Activated CD4-positive, alpha-beta T cell treated with anti-CD3 and anti-CD28 coated beads, Interleukin-2, amount 50 U/mL, for 24 hours (primary cell): ENCODE data around the gene COA8.

ENCODE experiments used
- DNase-seq, 2 donors: peaks; one replicate each; pipeline ENCODE4 v3.0.0-alpha.2; 2020; ENCODE audit warnings: low read depth in 1 of 2, low spot score in 1 of 2

Gene COA8

DNA sequence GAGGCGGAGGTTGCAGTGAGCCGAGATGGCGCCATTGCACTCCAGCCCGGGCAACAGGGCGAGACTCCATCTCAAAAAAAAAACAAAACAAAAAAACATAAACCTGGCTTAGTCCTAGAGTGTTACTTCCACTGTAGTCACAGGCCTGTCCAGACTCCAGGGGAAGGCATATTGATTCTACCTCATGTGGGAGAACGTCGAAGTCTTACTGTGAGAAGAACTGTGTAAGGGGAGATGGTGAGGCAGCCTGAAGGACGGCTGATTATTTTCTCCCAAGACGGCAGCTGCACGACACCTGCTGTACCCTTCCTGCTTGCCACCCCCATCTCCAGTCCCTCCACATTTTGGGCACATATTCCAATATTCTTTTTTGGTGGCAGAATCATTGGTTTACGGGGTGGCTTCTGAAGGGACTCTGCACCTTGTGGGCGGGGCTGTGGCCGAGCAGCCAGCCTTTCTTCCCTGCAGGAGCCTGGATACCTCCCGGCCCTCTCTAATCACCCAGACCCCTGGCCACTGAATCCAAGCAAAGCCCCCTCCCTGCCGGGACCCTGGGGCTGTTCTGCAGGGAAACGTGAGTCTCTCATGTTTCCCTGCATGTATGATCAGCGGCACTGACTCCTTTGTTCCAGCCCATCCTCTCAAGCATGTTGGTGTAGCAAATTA, 54.0 kb downstream of the COA8 start:
- no peak for DNase-seq

GRCh38 chr14:103619057-103619456, 56.3 kb downstream of the COA8 start:
- DNase-seq, result no peak

GRCh38 chr14:103621860-103622259, 59.1 kb downstream of the COA8 start:
- DNase-seq, result no peak

DNA sequence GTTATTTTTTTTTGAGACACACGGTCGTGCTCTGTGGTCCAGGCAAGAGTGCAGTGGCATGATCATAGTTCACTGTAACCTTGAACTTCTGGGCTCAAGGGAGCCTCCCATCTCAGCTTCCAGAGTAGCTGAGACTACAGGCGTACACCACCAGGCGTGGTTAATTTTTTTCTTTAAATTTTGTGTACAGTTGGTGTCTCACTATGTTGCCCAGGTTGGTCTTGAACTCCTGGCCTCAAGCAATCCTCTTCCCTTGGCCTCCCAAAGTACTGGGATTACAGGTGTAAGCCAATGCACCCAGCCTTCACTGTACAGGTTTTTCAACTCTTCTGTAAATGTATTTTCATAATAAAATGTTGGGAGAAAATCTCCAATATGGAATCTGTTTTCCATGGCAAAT, 60.5 kb downstream of the COA8 start:
- DNase-seq, result no peak

DNA sequence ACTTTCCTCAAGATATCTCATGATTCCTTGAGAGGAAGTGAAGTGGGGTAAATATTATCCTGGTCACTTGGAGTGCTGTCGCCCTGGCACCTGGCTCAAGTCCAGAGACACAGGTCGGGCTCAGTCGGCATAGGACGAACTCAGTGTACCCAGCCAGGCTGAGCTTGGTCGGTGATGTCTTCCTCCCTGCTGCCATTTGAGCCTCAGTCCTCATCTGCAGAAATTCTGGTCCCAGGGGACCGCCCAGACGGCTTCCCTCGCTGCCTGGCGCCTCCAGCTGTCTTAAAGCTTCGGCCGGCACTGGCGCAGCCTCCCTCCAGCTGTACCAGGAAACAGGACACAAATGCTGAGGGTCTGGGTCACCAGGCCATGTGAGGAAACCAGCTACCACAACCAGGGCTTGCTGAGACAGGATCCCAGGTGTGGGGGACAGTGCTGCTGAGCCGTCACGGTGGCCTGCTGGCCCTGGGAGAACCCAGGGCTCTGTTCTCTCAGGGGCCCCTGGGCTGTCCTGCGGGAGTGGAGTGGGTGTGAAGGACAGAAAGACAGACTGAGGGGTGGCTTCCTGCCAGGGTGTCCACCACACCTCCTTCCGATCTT, 61.2 kb downstream of the COA8 start:
- no peak for DNase-seq

- no peak for DNase-seq
These were observed 62.1 kb downstream of the COA8 start for GRCh38 chr14:103624860-103625259.

DNA sequence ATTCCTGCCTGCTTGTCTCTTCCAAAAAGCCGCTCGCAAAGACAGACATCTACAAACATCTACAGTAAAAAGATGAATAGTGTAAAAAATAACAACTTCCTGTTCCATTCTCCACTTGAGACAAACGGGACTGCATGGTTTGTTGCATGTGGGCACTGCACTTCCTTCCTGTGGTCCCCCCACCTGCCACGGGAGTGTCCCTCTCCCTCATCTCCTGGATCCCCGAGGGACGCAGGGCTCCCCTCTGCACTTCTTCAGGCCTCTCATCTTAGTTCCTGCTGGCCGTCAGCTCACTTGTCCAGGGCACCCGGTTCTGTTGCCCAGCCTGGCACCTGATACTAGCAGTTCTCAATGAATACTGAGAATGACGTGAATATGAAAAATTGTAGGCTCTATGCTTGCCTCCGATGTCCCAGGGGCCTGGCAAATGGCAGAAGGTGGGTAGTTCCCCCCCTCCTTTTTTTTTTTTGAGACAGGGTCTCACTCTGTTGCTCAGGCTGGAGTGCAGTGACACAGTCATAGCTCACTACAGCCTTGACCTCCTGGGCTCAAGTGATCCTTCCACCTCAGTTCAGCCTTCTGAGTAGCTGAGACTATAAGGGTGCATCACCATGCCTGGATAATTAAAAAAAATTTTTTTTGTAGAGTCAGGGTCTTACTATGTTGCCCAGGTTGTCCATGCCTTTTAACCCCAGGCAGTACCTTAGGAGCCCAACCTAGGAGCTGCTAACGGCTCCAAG, 62.8 kb downstream of the COA8 start:
- no peak for DNase-seq

- DNase-seq, result no peak
These were observed 63.5 kb downstream of the COA8 start for GRCh38 chr14:103626146-103626850.

DNA sequence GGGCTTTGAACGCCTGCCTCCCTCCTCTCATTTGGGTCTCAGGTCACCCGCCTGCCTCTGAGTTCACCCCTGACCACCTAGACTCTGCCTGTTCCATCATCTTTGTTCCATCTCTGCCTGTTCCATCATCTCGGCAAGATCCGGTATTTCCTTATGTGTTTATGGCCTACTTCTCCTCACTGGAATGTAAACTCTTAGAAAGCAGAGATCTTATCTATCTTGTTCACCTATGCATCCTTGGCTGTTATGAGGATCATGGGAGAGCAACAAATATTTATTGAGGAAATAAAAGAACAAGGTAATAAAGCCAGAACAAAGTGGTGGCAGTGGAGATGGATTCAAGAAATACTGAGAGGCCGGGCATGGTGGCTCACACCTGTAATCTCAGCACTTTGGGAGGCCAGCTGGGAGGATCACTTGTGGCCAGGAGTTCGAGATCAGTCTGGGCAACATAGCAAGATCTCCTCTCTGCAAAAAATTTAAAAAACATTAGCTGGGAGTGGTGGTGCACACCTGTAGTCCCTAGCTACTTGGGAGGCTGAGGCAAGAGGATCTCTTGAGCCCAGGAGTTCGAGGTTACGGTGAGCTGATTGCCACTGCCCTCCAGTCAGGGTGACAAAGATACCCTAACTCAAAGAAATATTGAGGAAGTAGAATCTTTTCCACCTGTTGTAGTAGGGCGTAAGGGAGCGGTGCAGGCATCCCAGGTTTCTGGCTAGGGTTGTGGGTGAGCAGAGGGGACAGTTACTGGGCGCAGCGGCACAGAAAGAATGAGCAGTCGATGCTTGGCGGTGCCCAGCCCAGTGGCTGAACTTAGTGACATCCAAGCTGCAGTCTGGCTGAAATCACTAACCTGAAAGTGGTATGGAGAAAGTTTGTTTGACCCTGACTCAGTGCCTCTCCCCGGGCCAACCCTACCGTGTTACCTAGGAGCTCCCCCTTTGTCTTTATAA, 64.6 kb downstream of the COA8 start:
- no peak for DNase-seq

- no peak for DNase-seq
These were observed 65.5 kb downstream of the COA8 start for GRCh38 chr14:103628221-103628683.

DNA sequence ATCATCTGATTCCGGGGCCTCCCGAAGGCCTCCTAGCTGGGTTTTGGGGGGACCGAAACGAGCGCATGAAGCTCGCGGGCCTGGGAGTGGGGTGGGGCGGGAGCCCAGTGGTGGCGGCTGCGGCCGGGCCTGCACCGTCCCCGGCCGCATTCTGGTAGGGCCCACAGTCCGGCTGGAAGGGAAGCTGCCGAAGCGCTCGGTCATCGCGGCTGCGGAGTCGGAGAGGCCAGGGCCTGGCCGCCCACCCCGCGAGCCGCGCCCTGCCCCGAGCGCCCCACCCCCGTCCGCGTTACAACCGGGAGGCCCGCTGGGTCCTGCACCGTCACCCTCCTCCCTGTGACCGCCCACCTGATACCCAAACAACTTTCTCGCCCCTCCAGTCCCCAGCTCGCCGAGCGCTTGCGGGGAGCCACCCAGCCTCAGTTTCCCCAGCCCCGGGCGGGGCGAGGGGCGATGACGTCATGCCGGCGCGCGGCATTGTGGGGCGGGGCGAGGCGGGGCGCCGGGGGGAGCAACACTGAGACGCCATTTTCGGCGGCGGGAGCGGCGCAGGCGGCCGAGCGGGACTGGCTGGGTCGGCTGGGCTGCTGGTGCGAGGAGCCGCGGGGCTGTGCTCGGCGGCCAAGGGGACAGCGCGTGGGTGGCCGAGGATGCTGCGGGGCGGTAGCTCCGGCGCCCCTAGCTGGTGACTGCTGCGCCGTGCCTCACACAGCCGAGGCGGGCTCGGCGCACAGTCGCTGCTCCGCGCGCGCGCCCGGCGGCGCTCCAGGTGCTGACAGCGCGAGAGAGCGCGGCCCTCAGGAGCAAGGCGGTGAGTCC, 66.1 kb downstream of the COA8 start, which contains the start of gene KLC1:
KLC1 (plus strand) TSS at position 528 of the 819 bp plus-strand sequence. CDS start 25,354 bp downstream, outside the sequence.
- DNase-seq, result peak; percentile 78 to 83

- DNase-seq, result peak in 1 of 2 donors; percentile 18
These were observed 66.9 kb downstream of the COA8 start for GRCh38 chr14:103629503-103630121.

GRCh38 chr14:103630364-103631108, 67.8 kb downstream of the COA8 start:
- DNase-seq, result no peak

DNA sequence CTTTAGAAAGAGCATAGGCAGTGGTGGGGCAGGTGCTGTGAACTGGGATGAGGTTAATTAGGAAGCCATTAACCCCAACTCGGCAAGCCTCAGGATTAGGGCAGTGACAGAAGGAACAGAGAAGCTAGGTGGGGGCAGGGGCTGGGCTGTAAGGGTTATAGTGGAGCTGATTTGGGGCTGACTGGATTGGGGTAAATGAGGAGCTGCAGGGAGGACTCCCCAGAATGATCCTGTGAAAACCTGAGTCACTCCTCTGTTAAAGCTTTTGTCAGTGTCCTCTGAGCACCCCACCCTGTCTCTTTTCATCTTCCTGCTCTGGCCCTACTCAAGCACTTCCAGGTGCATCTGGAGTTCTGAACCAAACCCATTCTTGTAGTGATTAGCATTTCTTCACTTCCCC, 70.6 kb downstream of the COA8 start:
- no peak for DNase-seq

GRCh38 chr14:103634156-103634555, 71.4 kb downstream of the COA8 start:
- DNase-seq, result no peak

GRCh38 chr14:103638594-103638993, 75.8 kb downstream of the COA8 start:
- no peak for DNase-seq
